Astrocyte (in vitro differentiated cells and primary cell): Measurements from ENCODE around the gene LRIG2.

Experiments
- EZH2 ChIP-seq: IDR thresholded peaks from 2 replicates; pipeline ENCODE4 v1.6.1; 2012; ENCODE audit warnings: mild to moderate bottlenecking, low read length, inconsistent platforms; ENCODE audit not compliant: insufficient read depth
- TF ChIP-seq, protein P1 (sequence below): IDR thresholded peaks from 2 replicates; pipeline ENCODE4 v1.5.1; 2011; ENCODE audit warnings: low read depth, mild to moderate bottlenecking, inconsistent platforms, low read length, moderate library complexity; ENCODE audit not compliant: insufficient read depth

DNA sequence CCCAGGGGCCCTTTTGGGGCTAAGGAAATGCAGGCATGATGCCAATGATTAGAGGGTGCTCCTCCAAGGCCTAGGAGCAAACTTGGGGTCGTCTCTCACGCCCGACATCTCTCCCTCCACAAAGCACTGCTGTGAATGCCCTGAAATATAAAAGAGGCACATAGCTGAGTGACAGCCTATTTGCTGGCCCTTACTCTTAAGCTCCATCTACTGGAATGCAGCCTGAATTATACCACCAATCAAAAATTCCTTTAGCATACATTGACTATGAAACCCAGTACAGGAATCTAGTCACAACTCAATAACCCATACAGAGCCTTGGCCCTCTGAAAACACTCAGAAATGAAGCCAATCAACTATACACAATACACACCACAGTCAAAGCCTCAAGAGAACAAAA lies 105.5 kb downstream of the LRIG2 start:
- TF ChIP-seq, protein P1, sequence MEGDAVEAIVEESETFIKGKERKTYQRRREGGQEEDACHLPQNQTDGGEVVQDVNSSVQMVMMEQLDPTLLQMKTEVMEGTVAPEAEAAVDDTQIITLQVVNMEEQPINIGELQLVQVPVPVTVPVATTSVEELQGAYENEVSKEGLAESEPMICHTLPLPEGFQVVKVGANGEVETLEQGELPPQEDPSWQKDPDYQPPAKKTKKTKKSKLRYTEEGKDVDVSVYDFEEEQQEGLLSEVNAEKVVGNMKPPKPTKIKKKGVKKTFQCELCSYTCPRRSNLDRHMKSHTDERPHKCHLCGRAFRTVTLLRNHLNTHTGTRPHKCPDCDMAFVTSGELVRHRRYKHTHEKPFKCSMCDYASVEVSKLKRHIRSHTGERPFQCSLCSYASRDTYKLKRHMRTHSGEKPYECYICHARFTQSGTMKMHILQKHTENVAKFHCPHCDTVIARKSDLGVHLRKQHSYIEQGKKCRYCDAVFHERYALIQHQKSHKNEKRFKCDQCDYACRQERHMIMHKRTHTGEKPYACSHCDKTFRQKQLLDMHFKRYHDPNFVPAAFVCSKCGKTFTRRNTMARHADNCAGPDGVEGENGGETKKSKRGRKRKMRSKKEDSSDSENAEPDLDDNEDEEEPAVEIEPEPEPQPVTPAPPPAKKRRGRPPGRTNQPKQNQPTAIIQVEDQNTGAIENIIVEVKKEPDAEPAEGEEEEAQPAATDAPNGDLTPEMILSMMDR, result peak; percentile 6
- TF ChIP-seq EZH2, result no peak
